H9 (cell line): ENCODE results near the gene IFI27L1. TPM values are rescaled to one million over a fixed set of nuclear protein-coding genes. Genes with fewer than 3 reads are reported as not detected.

ENCODE experiments used
- DNase-seq: peaks from one replicate; pipeline ENCODE4 v3.0.0-alpha.2; 2017
- H2AFZ ChIP-seq: one replicate; pipeline ENCODE4 v1.6.1; 2013; ENCODE audit warnings: mild to moderate bottlenecking, low read length, control low read depth, moderate library complexity
- H2AK5ac ChIP-seq: 2 replicates; pipeline ENCODE4 v1.6.1; 2013; ENCODE audit warnings: low read length, control low read depth, mixed read lengths; ENCODE audit not compliant: insufficient read length
- H2BK120ac ChIP-seq: one replicate; pipeline ENCODE4 v1.6.1; 2013; ENCODE audit warnings: low read depth, mild to moderate bottlenecking, low read length, control low read depth, inconsistent platforms; ENCODE audit not compliant: poor library complexity, severe bottlenecking
- H2BK12ac ChIP-seq: 2 replicates; pipeline ENCODE4 v1.6.1; 2013; ENCODE audit warnings: low read length, control low read depth, mixed read lengths, low read depth; ENCODE audit not compliant: insufficient read length
- H2BK15ac ChIP-seq: 2 replicates; pipeline ENCODE4 v1.6.1; 2013; ENCODE audit warnings: low read depth, low read length, control low read depth
- H2BK20ac ChIP-seq: one replicate; pipeline ENCODE4 v1.6.1; 2013; ENCODE audit warnings: low read depth, mild to moderate bottlenecking, low read length, control low read depth, inconsistent platforms; ENCODE audit not compliant: poor library complexity, severe bottlenecking
- H2BK5ac ChIP-seq: 2 replicates; pipeline ENCODE4 v1.6.1; 2013; ENCODE audit warnings: low read length, control low read depth, mixed read lengths; ENCODE audit not compliant: insufficient read length
- H3K14ac ChIP-seq: 2 replicates; pipeline ENCODE4 v1.6.1; 2013; ENCODE audit warnings: low read length, control low read depth; ENCODE audit not compliant: insufficient read depth
- H3K18ac ChIP-seq: 2 replicates; pipeline ENCODE4 v1.6.1; 2013; ENCODE audit warnings: low read depth, mild to moderate bottlenecking, mixed read lengths, low read length, control low read depth; ENCODE audit not compliant: insufficient read length
- H3K23ac ChIP-seq: 2 replicates; pipeline ENCODE4 v1.6.1; 2013; ENCODE audit warnings: low read length, control low read depth, mixed read lengths, low read depth; ENCODE audit not compliant: insufficient read length
- H3K23me2 ChIP-seq: 2 replicates; pipeline ENCODE4 v1.6.1; 2013; ENCODE audit warnings: low read depth, mild to moderate bottlenecking, mixed read lengths, low read length, control low read depth; ENCODE audit not compliant: insufficient read length, poor library complexity, severe bottlenecking
- H3K27ac ChIP-seq: 2 replicates; pipeline ENCODE4 v1.5.1; 2013; ENCODE audit warnings: low read length, control low read depth, mixed read lengths, low read depth; ENCODE audit not compliant: insufficient read length
- H3K27me3 ChIP-seq: 2 replicates; pipeline ENCODE4 v1.6.1; 2013; ENCODE audit warnings: low read length, control low read depth, inconsistent platforms; ENCODE audit not compliant: insufficient read depth
- H3K4ac ChIP-seq: 2 replicates; pipeline ENCODE4 v1.6.1; 2013; ENCODE audit warnings: low read depth, mild to moderate bottlenecking, control low read depth, inconsistent platforms, low read length, moderate library complexity
- H3K4me1 ChIP-seq: 2 replicates; pipeline ENCODE4 v1.6.1; 2013; ENCODE audit warnings: low read length, control low read depth, inconsistent platforms; ENCODE audit not compliant: insufficient read depth
- H3K4me2 ChIP-seq: 2 replicates; pipeline ENCODE4 v1.6.1; 2013; ENCODE audit warnings: low read length, control low read depth, mixed read lengths; ENCODE audit not compliant: insufficient read length, insufficient read depth
- H3K56ac ChIP-seq: 2 replicates; pipeline ENCODE4 v1.6.1; 2013; ENCODE audit warnings: low read depth, mild to moderate bottlenecking, mixed read lengths, low read length, control low read depth; ENCODE audit not compliant: insufficient read length
- H3K79me1 ChIP-seq: 2 replicates; pipeline ENCODE4 v1.6.1; 2013; ENCODE audit warnings: low read depth, mild to moderate bottlenecking, moderate library complexity, low read length, control low read depth, inconsistent platforms; ENCODE audit not compliant: insufficient read depth, poor library complexity, severe bottlenecking
- H3K79me2 ChIP-seq: 2 replicates; pipeline ENCODE4 v1.6.1; 2013; ENCODE audit warnings: low read length, control low read depth, inconsistent platforms; ENCODE audit not compliant: insufficient read depth
- H3K9ac ChIP-seq: 2 replicates; pipeline ENCODE4 v1.6.1; 2013; ENCODE audit warnings: low read length, control low read depth, mixed read lengths; ENCODE audit not compliant: insufficient read length; ENCODE audit errors: extremely low read depth
- H3K9me3 ChIP-seq: one replicate; pipeline ENCODE4 v1.6.1; 2013; ENCODE audit warnings: low read depth, low read length, inconsistent platforms; ENCODE audit not compliant: control insufficient read depth
- H3T11ph ChIP-seq: one replicate; pipeline ENCODE4 v1.6.1; 2013; ENCODE audit warnings: mild to moderate bottlenecking, low read length, control low read depth, inconsistent platforms
- H4K20me1 ChIP-seq: one replicate; pipeline ENCODE4 v1.6.1; 2013; ENCODE audit not compliant: control insufficient read depth, insufficient read length, insufficient read depth
- H4K5ac ChIP-seq: 2 replicates; pipeline ENCODE4 v1.6.1; 2013; ENCODE audit warnings: low read depth, mild to moderate bottlenecking, mixed read lengths, low read length, control low read depth; ENCODE audit not compliant: insufficient read length
- H4K8ac ChIP-seq: replicated peaks from 2 replicates; pipeline ENCODE4 v1.6.1; 2013; ENCODE audit warnings: low read length, control low read depth, mixed read lengths, low read depth; ENCODE audit not compliant: insufficient read length
- H4K91ac ChIP-seq: 2 replicates; pipeline ENCODE4 v1.6.1; 2013; ENCODE audit warnings: low read depth, mild to moderate bottlenecking, moderate library complexity, mixed read lengths, low read length, control low read depth; ENCODE audit not compliant: insufficient read length
- H3K27ac Mint-ChIP-seq, 3 experiments: 2 replicates in 2 of 3; 3 replicates in 1 of 3; pipeline ENCODE4 v1.8.0; 2020 to 2021; ENCODE audit warnings: mixed read lengths in 3 of 3, mild to moderate bottlenecking in 1 of 3, moderate library complexity in 1 of 3
- H3K27me3 Mint-ChIP-seq: 2 replicates; pipeline ENCODE4 v1.8.0; 2021; ENCODE audit warnings: low read depth, mild to moderate bottlenecking, moderate library complexity, mixed read lengths
- H3K36me3 Mint-ChIP-seq, 3 experiments: 2 replicates in 2 of 3; 3 replicates in 1 of 3; pipeline ENCODE4 v1.8.0; 2020 to 2021; ENCODE audit warnings: low read depth in 3 of 3, mixed read lengths in 3 of 3; ENCODE audit not compliant: insufficient read depth in 1 of 3
- H3K4me1 Mint-ChIP-seq, 2 experiments: 2 replicates each; pipeline ENCODE4 v1.8.0; 2020; ENCODE audit warnings: mixed read lengths in 2 of 2
- H3K4me3 Mint-ChIP-seq, 2 experiments: 2 replicates in 1 of 2; 3 replicates in 1 of 2; pipeline ENCODE4 v1.8.0; 2020 to 2021; ENCODE audit warnings: mild to moderate bottlenecking in 2 of 2, mixed read lengths in 2 of 2, moderate library complexity in 1 of 2
- H3K9me3 Mint-ChIP-seq, 2 experiments: 2 replicates in 1 of 2; 3 replicates in 1 of 2; pipeline ENCODE4 v1.8.0; 2020; ENCODE audit warnings: mild to moderate bottlenecking in 2 of 2, mixed read lengths in 2 of 2, moderate library complexity in 1 of 2
- CTCF ChIP-seq: fragments of 200-600 bp; sonication (generic); conservative IDR thresholded peaks from 3 replicates; pipeline ENCODE4 v1.8.0; 2021; ENCODE audit warnings: antibody characterized with exemption, mild to moderate bottlenecking
- WGBS: extraction: QIAGEN DNeasy Blood & Tissue Kit; methylation state at CpG from one replicate; pipeline ENCODE4 v1.1.7; 2013; ENCODE audit warnings: missing lambda C conversion rate, low lambda C conversion rate, mixed read lengths; ENCODE audit not compliant: insufficient read length; ENCODE audit errors: extremely low coverage; 5-methylcytosine and 5-hydroxymethylcytosine counted together
- total RNA-seq: library from RNA; stranded (reverse); gene quantifications from 2 replicates; pipeline ENCODE4 v1.2.1, GENCODE V29; 2021

IFI27L1 gene
- total RNA-seq, 1 experiment from 2014 or later, result 27.4 TPM

- Histone ChIP-seq H2BK15ac (no peak overlapping the region), H3K18ac (peak overlapping the region; percentile 19), H2BK120ac (no peak overlapping the region), H3K9ac (no peak overlapping the region), H4K5ac (no peak overlapping the region), H3K56ac (no peak overlapping the region), H2AFZ (no peak overlapping the region), H3K14ac (no peak overlapping the region), H3T11ph (no peak overlapping the region), H3K4ac (no peak overlapping the region), H3K4me2 (no peak overlapping the region), H4K8ac (no peak overlapping the region), H2BK12ac (no peak overlapping the region), H2AK5ac (no peak overlapping the region), H3K27ac (no peak overlapping the region), H2BK5ac (no peak overlapping the region), H3K23me2 (no peaks in the 10 kb centered on the region), H3K79me1 (no peaks in the 10 kb centered on the region), H3K23ac (no peak overlapping the region), H2BK20ac (no peak overlapping the region), H4K91ac (no peak overlapping the region), H4K20me1 (no peaks in the 10 kb centered on the region), H3K4me1 (no peaks in the 10 kb centered on the region), H3K9me3 (no peaks in the 10 kb centered on the region), H3K79me2 (no peaks in the 10 kb centered on the region), H3K27me3 (no peaks in the 10 kb centered on the region)
- Mint-ChIP-seq H3K9me3 (peaks cover 6 to 11% of the 10 kb centered on the region in 2 experiments; a peak in 2 of 5 replicates), H3K4me1 (peaks cover 0 to 3% of the 10 kb centered on the region in 2 experiments; a peak in 1 of 4 replicates), H3K36me3 (no peaks in the 10 kb centered on the region; a peak in 1 of 7 replicates), H3K27ac (no peak overlapping the region), H3K27me3 (peaks cover 30% of the 10 kb centered on the region), H3K4me3 (no peak overlapping the region)
- WGBS, result no CpG with 5 or more reads among the region's 10 CpGs
- no peak for DNase-seq
- TF ChIP-seq CTCF, result no peak
Measured at GRCh38 chr14:94116701-94117100, 35.6 kb downstream of the IFI27L1 start.
